AG09309 (cell line): Measurements from ENCODE around the gene AFF3.
A peak's percentile ranks its signal among the peaks of the same experiment; 100 is the strongest.

Experiments used
- DNase-seq: peaks from one replicate; pipeline ENCODE4 v3.0.0-alpha.2; 2010; ENCODE audit warnings: low read depth
- H3K4me3 ChIP-seq: 2 replicates; pipeline ENCODE4 v1.5.1; 2011; ENCODE audit warnings: mild to moderate bottlenecking, low read depth, low read length, moderate library complexity; ENCODE audit not compliant: control insufficient read depth
- CTCF ChIP-seq: IDR thresholded peaks from 2 replicates; pipeline ENCODE4 v1.5.1; 2011; ENCODE audit warnings: mild to moderate bottlenecking, low read depth, low read length, inconsistent platforms; ENCODE audit not compliant: insufficient read depth, control insufficient read depth; ENCODE audit errors: missing control alignments

The AFF3 gene

GRCh38 chr2:100013892-100014677 lies 128.3 kb downstream of the AFF3 start:
- peak; percentile 96 for DNase-seq
- TF ChIP-seq CTCF: peak; percentile 37
- H3K4me3 ChIP-seq: no peak overlapping the region

- DNase-seq: no peak
These were observed 129.8 kb downstream of the AFF3 start for GRCh38 chr2:100012561-100012960.

GRCh38 chr2:100011272-100011731 lies 131.1 kb downstream of the AFF3 start:
- no peak for TF ChIP-seq CTCF
- H3K4me3 ChIP-seq: no peak overlapping the region
- peak; percentile 94 for DNase-seq

More at GRCh38 chr2:100012561-100012960, 129.8 kb downstream of the AFF3 start:
- H3K4me3 ChIP-seq: no peak overlapping the region
- TF ChIP-seq CTCF: no peak

- no peak for TF ChIP-seq CTCF
- H3K4me3 ChIP-seq: no peak overlapping the region
- DNase-seq: no peak
These were observed 131.8 kb downstream of the AFF3 start for GRCh38 chr2:100010606-100011005.

GRCh38 chr2:100009743-100010142 lies 132.6 kb downstream of the AFF3 start:
- TF ChIP-seq CTCF: no peak
- DNase-seq: no peak
- no peak overlapping the region for H3K4me3 ChIP-seq

- TF ChIP-seq CTCF: no peak
- no peak overlapping the region for H3K4me3 ChIP-seq
- peak; percentile 62 for DNase-seq
These were observed 133.4 kb downstream of the AFF3 start for GRCh38 chr2:100008956-100009355.
